Measurements from ENCODE around the gene EXD1. TPM values are rescaled to one million over a fixed set of nuclear protein-coding genes. Genes with fewer than 3 reads are reported as not detected.
"Not testable (repeated sequence)": the region's sequence is repeated elsewhere in the genome, so short reads cannot be mapped to it uniquely, and the experiment has no call there.

EXD1 gene
- total and polyA plus RNA-seq, 2 experiments from 2014 or later, result not detected

DNA sequence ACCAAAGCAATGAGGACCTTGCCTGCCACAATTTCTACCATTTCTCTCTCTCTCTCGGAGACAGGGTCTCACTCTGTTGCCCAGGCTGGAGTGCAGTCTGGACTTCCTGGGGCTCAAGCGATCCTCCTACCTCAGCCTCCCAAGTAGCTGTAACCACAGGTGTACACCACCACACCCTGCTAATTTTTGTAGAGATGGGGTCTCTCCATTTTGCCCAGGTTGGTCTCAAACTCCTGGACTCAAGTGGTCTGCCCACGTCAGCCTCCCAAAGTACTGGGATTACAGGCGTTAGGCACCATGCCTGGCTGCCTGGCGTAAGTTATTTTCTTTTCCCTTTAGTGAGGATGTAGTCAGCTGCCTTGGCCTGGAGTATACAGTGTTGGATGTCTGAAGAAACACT, 76.8 kb downstream of the EXD1 start:
- no peaks in the 10 kb centered on the region for H3K36me3 ChIP-seq
- no peaks in the 10 kb centered on the region for H3K27me3 ChIP-seq

DNA sequence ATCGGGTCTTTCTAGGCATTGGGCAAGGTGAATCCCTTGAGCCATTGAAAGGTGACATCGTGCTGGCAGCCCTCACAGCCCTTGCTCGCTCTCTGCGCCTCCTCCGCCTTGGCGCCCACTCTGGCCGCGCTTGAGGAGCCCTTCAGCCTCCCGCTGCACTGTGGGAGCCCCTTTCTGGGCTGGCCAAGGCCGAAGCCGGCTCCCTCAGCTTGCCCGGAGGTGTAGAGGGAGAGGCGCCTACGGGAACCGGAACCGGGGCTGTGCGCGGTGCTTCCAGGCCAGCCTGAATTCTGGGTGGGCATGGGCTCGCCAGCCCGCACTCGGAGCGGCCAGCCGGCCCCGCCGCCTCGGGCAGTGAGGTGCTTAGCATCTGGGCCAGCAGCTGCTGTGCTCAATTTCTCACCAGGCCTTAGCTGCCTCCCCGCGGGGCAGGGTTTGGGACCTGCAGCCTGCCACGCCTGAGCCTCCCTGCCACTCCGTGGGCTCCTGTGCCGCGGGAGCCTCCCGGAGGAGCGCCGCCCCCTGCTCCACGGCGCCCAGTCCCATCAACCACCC, 79.0 kb downstream of the EXD1 start:
- Histone ChIP-seq H3K27me3 (no peaks in the 10 kb centered on the region), H3K4me3 (no peak overlapping the region), H3K36me3 (no peaks in the 10 kb centered on the region), H3K9me3 (ENCODE audit: low read depth) (no peaks in the 10 kb centered on the region), H3K27ac (no peak overlapping the region), H3K4me1 (ENCODE audit: low read depth) (no peaks in the 10 kb centered on the region)
- TF ChIP-seq, protein P1, sequence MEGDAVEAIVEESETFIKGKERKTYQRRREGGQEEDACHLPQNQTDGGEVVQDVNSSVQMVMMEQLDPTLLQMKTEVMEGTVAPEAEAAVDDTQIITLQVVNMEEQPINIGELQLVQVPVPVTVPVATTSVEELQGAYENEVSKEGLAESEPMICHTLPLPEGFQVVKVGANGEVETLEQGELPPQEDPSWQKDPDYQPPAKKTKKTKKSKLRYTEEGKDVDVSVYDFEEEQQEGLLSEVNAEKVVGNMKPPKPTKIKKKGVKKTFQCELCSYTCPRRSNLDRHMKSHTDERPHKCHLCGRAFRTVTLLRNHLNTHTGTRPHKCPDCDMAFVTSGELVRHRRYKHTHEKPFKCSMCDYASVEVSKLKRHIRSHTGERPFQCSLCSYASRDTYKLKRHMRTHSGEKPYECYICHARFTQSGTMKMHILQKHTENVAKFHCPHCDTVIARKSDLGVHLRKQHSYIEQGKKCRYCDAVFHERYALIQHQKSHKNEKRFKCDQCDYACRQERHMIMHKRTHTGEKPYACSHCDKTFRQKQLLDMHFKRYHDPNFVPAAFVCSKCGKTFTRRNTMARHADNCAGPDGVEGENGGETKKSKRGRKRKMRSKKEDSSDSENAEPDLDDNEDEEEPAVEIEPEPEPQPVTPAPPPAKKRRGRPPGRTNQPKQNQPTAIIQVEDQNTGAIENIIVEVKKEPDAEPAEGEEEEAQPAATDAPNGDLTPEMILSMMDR (IDR thresholded peaks at IDR 0.05; ENCODE audit: low read depth, low read length), result no peak
- DNase-seq (ENCODE audit: low read depth in 1 of 2, low spot score in 1 of 2), result no peak

More for the DNA sequence above, 76.8 kb downstream of the EXD1 start:
- TF ChIP-seq, protein P1 (IDR thresholded peaks at IDR 0.05; ENCODE audit: low read depth, low read length), result no peak
- Histone ChIP-seq H3K4me1 (ENCODE audit: low read depth) (no peaks in the 10 kb centered on the region), H3K27ac (no peak overlapping the region), H3K9me3 (ENCODE audit: low read depth) (no peaks in the 10 kb centered on the region), H3K4me3 (no peak overlapping the region)
- no peak for DNase-seq (ENCODE audit: low read depth in 1 of 2, low spot score in 1 of 2)

DNA sequence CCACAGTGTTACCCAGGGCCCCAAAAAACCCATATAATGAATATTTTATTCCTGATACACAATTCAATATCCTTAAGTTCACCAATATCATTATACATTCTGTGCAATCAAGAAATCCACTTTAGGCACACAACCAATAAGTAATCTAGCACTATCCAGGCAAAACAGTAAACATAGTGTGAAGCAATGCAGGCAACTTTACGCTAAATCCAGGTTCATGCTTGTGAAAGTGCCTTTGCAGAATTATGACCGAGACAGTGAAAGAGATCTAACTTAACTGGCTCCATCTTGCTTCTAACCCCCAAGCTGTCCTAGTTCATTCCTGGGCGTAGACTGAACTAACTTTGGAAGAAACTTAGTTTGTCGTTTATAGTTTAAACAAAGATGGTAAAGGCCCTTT, 80.3 kb downstream of the EXD1 start:
- Histone ChIP-seq H3K4me3 (no peak overlapping the region), H3K36me3 (no peaks in the 10 kb centered on the region), H3K27me3 (no peaks in the 10 kb centered on the region), H3K27ac (no peak overlapping the region), H3K4me1 (ENCODE audit: low read depth) (no peaks in the 10 kb centered on the region), H3K9me3 (ENCODE audit: low read depth) (no peaks in the 10 kb centered on the region)
- TF ChIP-seq, protein P1 (IDR thresholded peaks at IDR 0.05; ENCODE audit: low read depth, low read length), result no peak
- no peak for DNase-seq (ENCODE audit: low read depth in 1 of 2, low spot score in 1 of 2)

DNA sequence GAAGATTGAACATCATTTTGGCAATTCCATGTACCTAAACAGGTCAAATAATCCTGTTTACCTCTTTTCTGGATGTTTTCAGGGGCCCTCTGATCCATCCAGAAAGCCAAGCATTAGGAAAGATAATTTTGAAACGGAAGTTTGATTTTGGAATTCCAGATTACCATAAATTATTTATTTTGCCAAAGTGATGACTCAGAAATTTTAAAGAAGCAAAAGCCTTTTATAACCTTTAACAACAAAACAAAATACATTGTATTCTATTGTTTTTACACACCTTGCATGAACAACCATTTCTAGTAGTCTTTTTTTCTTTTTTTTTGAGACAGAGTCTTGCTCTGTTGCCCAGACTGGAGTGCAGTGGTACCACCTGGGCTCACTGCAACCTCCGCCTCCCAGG, 82.5 kb downstream of the EXD1 start:
- TF ChIP-seq, protein P1 (IDR thresholded peaks at IDR 0.05; ENCODE audit: low read depth, low read length), result no peak
- H3K9me3 ChIP-seq (ENCODE audit: low read depth), result no peaks in the 10 kb centered on the region

DNA sequence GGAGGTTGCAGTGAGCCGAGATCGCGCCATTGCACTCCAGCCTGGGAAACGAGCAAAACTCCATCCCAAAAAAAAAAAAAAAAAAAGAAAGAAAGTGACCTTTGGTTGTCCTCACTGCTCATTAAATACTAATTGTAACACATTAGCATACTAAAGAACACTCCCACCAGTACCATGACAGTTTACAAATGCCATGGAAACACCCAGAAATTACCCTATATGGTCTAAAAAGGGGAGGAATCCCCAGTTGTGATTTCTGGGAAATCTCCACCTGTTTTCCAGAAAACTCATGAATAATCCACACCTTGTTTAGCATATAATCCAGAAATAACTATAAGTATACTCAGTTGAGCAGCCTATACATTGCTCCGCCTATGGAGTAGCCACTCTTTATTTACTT, 90.9 kb downstream of the EXD1 start:
- no peaks in the 10 kb centered on the region for H3K9me3 ChIP-seq (ENCODE audit: low read depth)
- no peak overlapping the region for H3K27ac ChIP-seq
- no peaks in the 10 kb centered on the region for H3K27me3 ChIP-seq
- H3K36me3 ChIP-seq, result no peaks in the 10 kb centered on the region
- no peak for DNase-seq (ENCODE audit: low read depth in 1 of 2, low spot score in 1 of 2)
- H3K4me3 ChIP-seq, result no peak overlapping the region
- TF ChIP-seq, protein P1 (IDR thresholded peaks at IDR 0.05; ENCODE audit: low read depth, low read length), result no peak
- no peaks in the 10 kb centered on the region for H3K4me1 ChIP-seq (ENCODE audit: low read depth)

More for the DNA sequence above, 82.5 kb downstream of the EXD1 start:
- no peak overlapping the region for H3K27ac ChIP-seq
- H3K4me1 ChIP-seq (ENCODE audit: low read depth), result no peaks in the 10 kb centered on the region
- DNase-seq (ENCODE audit: low read depth in 1 of 2, low spot score in 1 of 2), result no peak
- no peaks in the 10 kb centered on the region for H3K36me3 ChIP-seq
- no peak overlapping the region for H3K4me3 ChIP-seq
- H3K27me3 ChIP-seq, result no peaks in the 10 kb centered on the region

DNA sequence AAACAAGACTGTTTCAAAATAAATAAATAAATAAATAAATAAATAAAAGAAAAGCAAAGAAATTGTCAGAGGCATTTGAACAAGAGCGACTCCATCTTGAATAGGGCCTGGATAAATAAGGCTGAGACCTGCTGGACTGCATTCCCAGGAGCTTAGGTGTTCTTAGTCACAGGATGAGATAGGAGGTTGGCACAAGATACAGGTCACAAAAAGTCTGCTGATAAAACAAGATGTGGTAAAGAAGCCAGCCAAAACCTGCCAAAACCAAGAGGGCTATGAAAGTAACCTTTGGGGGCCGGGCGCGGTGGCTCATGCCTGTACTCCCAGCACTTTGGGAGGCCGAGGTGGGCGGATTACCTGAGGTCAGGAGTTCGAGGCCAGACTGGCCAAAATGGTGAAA, 91.4 kb downstream of the EXD1 start:
- not testable (repeated sequence) for H3K27ac ChIP-seq; DNase-seq (ENCODE audit: low read depth in 1 of 2, low spot score in 1 of 2); H3K4me1 ChIP-seq (ENCODE audit: low read depth)

DNA sequence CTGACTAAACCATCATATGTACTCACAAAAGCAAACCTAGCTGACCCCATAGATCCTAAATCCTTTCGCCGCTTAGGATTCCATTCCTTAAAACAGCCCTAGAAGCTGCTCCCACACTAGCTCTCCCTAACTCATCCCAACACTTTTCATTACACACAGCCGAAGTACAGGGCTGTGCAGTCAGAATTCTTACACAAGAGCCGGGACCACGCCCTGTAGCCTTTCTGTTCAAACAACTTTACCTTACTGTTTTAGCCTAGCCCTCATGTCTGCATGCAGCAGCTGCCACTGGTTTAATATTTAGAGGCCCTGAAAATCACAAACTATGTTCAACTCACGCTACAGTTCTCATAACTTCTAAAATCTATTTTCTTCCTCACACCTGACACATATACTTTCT, 95.0 kb downstream of the EXD1 start:
- H3K27me3 ChIP-seq; H3K36me3 ChIP-seq; H3K9me3 ChIP-seq (ENCODE audit: low read depth); H3K27ac ChIP-seq; H3K4me1 ChIP-seq (ENCODE audit: low read depth); H3K4me3 ChIP-seq; DNase-seq (ENCODE audit: low read depth in 1 of 2, low spot score in 1 of 2): not testable (repeated sequence)

More for the DNA sequence above, 91.4 kb downstream of the EXD1 start:
- not testable (repeated sequence) for H3K9me3 ChIP-seq (ENCODE audit: low read depth); H3K27me3 ChIP-seq; H3K36me3 ChIP-seq; H3K4me3 ChIP-seq

Data from cardiac muscle cell (in vitro differentiated cells and primary cell).